Neutrophil (primary cell): ENCODE measurements around the gene ZNF19.

Experiments used
- H3K27ac ChIP-seq: fragments of 200-600 bp; sonication (generic); 2 replicates; pipeline ENCODE4 v1.5.1; 2016; ENCODE audit warnings: mild to moderate bottlenecking, moderate library complexity
- H3K27me3 ChIP-seq: fragments of 200-600 bp; sonication (generic); 2 replicates; pipeline ENCODE4 v1.6.0; 2016; ENCODE audit warnings: mild to moderate bottlenecking
- H3K36me3 ChIP-seq: fragments of 200-600 bp; sonication (generic); 2 replicates; pipeline ENCODE4 v1.5.1; 2017
- H3K4me1 ChIP-seq, 2 experiments: fragments of 200-600 bp in 1 of 2; sonication (generic) in 1 of 2; 1 replicate in 1 of 2; 2 replicates in 1 of 2; pipeline versions ENCODE4 v1.5.1 to v1.6.1; 2013 to 2016; ENCODE audit warnings: low read depth in 1 of 2, low read length in 1 of 2, mild to moderate bottlenecking in 1 of 2, moderate library complexity in 1 of 2; ENCODE audit not compliant: control insufficient read depth in 1 of 2, insufficient read depth in 1 of 2
- H3K4me3 ChIP-seq, 2 experiments: fragments of 200-600 bp in 1 of 2; sonication (generic) in 1 of 2; 1 replicate in 1 of 2; 2 replicates in 1 of 2; pipeline ENCODE4 v1.5.1; 2013 to 2016; ENCODE audit warnings: low read depth in 1 of 2, low read length in 1 of 2, mild to moderate bottlenecking in 1 of 2, moderate library complexity in 1 of 2
- H3K9me3 ChIP-seq: fragments of 200-600 bp; sonication (generic); 2 replicates; pipeline ENCODE4 v1.5.1; 2016
- TF ChIP-seq, protein P1 (sequence below): fragments of 200-600 bp; sonication (generic); IDR thresholded peaks from 2 replicates; pipeline ENCODE4 v1.5.1; 2016; ENCODE audit warnings: antibody characterized with exemption

The ZNF19 gene

GRCh38 chr16:71436473-71436872 lies 52.7 kb downstream of the ZNF19 start:
- no peak overlapping the region for H3K4me3 ChIP-seq
- no peaks in the 10 kb centered on the region for H3K36me3 ChIP-seq
- no peaks in the 10 kb centered on the region for H3K9me3 ChIP-seq
- TF ChIP-seq, protein P1, sequence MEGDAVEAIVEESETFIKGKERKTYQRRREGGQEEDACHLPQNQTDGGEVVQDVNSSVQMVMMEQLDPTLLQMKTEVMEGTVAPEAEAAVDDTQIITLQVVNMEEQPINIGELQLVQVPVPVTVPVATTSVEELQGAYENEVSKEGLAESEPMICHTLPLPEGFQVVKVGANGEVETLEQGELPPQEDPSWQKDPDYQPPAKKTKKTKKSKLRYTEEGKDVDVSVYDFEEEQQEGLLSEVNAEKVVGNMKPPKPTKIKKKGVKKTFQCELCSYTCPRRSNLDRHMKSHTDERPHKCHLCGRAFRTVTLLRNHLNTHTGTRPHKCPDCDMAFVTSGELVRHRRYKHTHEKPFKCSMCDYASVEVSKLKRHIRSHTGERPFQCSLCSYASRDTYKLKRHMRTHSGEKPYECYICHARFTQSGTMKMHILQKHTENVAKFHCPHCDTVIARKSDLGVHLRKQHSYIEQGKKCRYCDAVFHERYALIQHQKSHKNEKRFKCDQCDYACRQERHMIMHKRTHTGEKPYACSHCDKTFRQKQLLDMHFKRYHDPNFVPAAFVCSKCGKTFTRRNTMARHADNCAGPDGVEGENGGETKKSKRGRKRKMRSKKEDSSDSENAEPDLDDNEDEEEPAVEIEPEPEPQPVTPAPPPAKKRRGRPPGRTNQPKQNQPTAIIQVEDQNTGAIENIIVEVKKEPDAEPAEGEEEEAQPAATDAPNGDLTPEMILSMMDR: no peak
- H3K27me3 ChIP-seq: peaks cover 12% of the 10 kb centered on the region
- no peak overlapping the region for H3K27ac ChIP-seq
- H3K4me1 ChIP-seq: no peaks in the 10 kb centered on the region

DNA sequence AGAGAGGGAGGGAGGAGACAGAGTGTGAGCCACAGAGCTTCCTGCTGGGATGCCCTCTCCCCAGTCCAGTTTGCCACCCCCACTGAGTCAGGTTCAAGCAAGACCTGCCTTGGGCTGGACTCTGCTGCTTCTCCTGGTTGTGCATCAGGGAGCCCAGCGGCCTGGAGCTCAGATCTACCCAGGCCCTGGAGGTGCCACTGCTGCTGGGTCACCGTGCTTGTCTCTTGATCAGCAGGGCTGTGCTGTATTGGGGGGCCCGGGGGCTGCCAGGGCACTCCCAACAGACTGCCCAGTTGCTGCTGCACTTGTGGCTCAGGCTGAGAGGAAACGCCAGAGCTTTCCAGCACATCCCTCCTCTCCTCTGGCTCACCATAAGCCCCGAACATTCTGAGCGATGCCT lies 56.2 kb downstream of the ZNF19 start:
- Histone ChIP-seq H3K4me3 (no peak overlapping the region), H3K9me3 (no peaks in the 10 kb centered on the region), H3K36me3 (no peaks in the 10 kb centered on the region), H3K27ac (no peak overlapping the region), H3K4me1 (no peaks in the 10 kb centered on the region), H3K27me3 (peaks cover 15% of the 10 kb centered on the region)
- TF ChIP-seq, protein P1: no peak

DNA sequence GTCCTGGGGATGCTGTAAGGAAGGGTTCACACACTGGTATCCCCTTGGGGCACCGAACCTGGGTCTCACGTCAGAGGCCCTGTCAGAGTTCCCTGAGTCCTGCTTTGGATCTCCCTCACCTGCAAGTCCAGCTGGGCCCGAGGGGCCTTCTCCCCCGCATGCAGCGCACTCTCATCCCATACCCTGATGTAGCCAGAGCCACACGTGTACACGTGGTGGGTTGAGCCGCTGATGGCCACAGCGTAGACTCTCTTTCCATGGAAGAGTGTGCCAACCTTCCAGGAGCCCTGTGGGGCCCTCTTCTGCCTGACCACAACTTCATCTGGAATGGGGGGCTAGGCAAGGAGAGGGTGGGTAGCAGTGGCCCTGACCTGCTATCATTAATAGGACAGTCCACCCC lies 57.1 kb downstream of the ZNF19 start:
- TF ChIP-seq, protein P1: no peak

GRCh38 chr16:71431176-71431575 lies 57.9 kb downstream of the ZNF19 start:
- Histone ChIP-seq H3K27ac (no peak overlapping the region), H3K4me3 (no peak overlapping the region), H3K36me3 (no peaks in the 10 kb centered on the region), H3K9me3 (no peaks in the 10 kb centered on the region), H3K27me3 (peaks cover 32% of the 10 kb centered on the region), H3K4me1 (no peaks in the 10 kb centered on the region)
- TF ChIP-seq, protein P1: no peak

More for the DNA sequence above, 57.1 kb downstream of the ZNF19 start:
- Histone ChIP-seq H3K27ac (no peak overlapping the region), H3K36me3 (no peaks in the 10 kb centered on the region), H3K4me3 (no peak overlapping the region), H3K27me3 (peaks cover 24% of the 10 kb centered on the region), H3K9me3 (no peaks in the 10 kb centered on the region), H3K4me1 (no peaks in the 10 kb centered on the region)

- Histone ChIP-seq H3K9me3 (no peaks in the 10 kb centered on the region), H3K27ac (no peak overlapping the region), H3K4me1 (no peaks in the 10 kb centered on the region), H3K4me3 (no peak overlapping the region), H3K36me3 (no peaks in the 10 kb centered on the region), H3K27me3 (peaks cover 36% of the 10 kb centered on the region)
- TF ChIP-seq, protein P1: no peak
Observed at GRCh38 chr16:71430744-71431143, 58.4 kb downstream of the ZNF19 start.

- no peaks in the 10 kb centered on the region for H3K4me1 ChIP-seq
- TF ChIP-seq, protein P1: no peak
- H3K36me3 ChIP-seq: no peaks in the 10 kb centered on the region
- H3K27ac ChIP-seq: no peak overlapping the region
- no peak overlapping the region for H3K4me3 ChIP-seq
- peaks cover 48% of the 10 kb centered on the region for H3K27me3 ChIP-seq
- H3K9me3 ChIP-seq: no peaks in the 10 kb centered on the region
Observed at GRCh38 chr16:71429581-71429980, 59.5 kb downstream of the ZNF19 start.
